Neural progenitor cell (in vitro differentiated cells): ENCODE data around the gene RHNO1. TPM values are rescaled to one million over a fixed set of nuclear protein-coding genes. Genes with fewer than 3 reads are reported as not detected.

ENCODE experiments used
- DNase-seq: peaks from one replicate; pipeline ENCODE4 v3.0.0-alpha.2; 2016; ENCODE audit warnings: low spot score
- H2AFZ ChIP-seq: fragments of 200-600 bp; sonication (generic); replicated peaks from 2 replicates; pipeline ENCODE4 v1.6.1; 2016; ENCODE audit warnings: antibody characterized with exemption
- H3F3A ChIP-seq: fragments of 200-600 bp; sonication (generic); 2 replicates; pipeline ENCODE4 v1.6.1; 2016; ENCODE audit warnings: antibody characterized with exemption, low read depth
- H3K27ac ChIP-seq: fragments of 200-600 bp; sonication (generic); 2 replicates; pipeline ENCODE4 v1.5.1; 2016; ENCODE audit warnings: mild to moderate bottlenecking
- H3K27me3 ChIP-seq: fragments of 200-600 bp; sonication (generic); 2 replicates; pipeline ENCODE4 v1.6.1; 2016; ENCODE audit warnings: mild to moderate bottlenecking, moderate library complexity
- H3K36me3 ChIP-seq: fragments of 200-600 bp; sonication (generic); 2 replicates; pipeline ENCODE4 v1.5.1; 2016
- H3K4me1 ChIP-seq: fragments of 200-600 bp; sonication (generic); 2 replicates; pipeline ENCODE4 v1.6.1; 2016; ENCODE audit warnings: mixed run types
- H3K4me2 ChIP-seq: fragments of 200-600 bp; sonication (generic); 2 replicates; pipeline ENCODE4 v1.6.1; 2016
- H3K4me3 ChIP-seq: fragments of 200-600 bp; sonication (generic); 2 replicates; pipeline ENCODE4 v1.5.1; 2016
- H3K79me2 ChIP-seq: fragments of 200-600 bp; sonication (generic); 2 replicates; pipeline ENCODE4 v1.6.1; 2016; ENCODE audit warnings: low read depth
- H3K9ac ChIP-seq: fragments of 200-600 bp; sonication (generic); 2 replicates; pipeline ENCODE4 v1.6.1; 2016
- H3K9me3 ChIP-seq: fragments of 200-600 bp; sonication (generic); 2 replicates; pipeline ENCODE4 v1.5.1; 2016; ENCODE audit warnings: low read depth
- H4K20me1 ChIP-seq: fragments of 200-600 bp; sonication (generic); 2 replicates; pipeline ENCODE4 v1.6.1; 2016; ENCODE audit warnings: low read depth
- H3K27ac Mint-ChIP-seq: 3 replicates; pipeline ENCODE4 v1.8.0; 2021; ENCODE audit warnings: mixed read lengths
- H3K27me3 Mint-ChIP-seq: 2 replicates; pipeline ENCODE4 v1.8.0; 2022; ENCODE audit warnings: low read depth, mild to moderate bottlenecking, inconsistent platforms, moderate library complexity, mixed read lengths; ENCODE audit not compliant: insufficient read depth
- H3K36me3 Mint-ChIP-seq: 3 replicates; pipeline ENCODE4 v1.8.0; 2021; ENCODE audit warnings: mixed read lengths
- H3K4me1 Mint-ChIP-seq: 3 replicates; pipeline ENCODE4 v1.8.0; 2021; ENCODE audit warnings: mixed read lengths
- H3K4me3 Mint-ChIP-seq: 3 replicates; pipeline ENCODE4 v1.8.0; 2021; ENCODE audit warnings: mild to moderate bottlenecking, moderate library complexity, mixed read lengths
- H3K9me3 Mint-ChIP-seq: 3 replicates; pipeline ENCODE4 v1.8.0; 2020; ENCODE audit warnings: mixed read lengths
- CTCF ChIP-seq: fragments of 200-600 bp; sonication (generic); IDR thresholded peaks from 2 replicates; pipeline ENCODE4 v1.5.1; 2017; ENCODE audit warnings: antibody characterized with exemption, mild to moderate bottlenecking
- EZH2 ChIP-seq: fragments of 200-600 bp; sonication (generic); IDR thresholded peaks from 2 replicates; pipeline ENCODE4 v1.6.1; 2017; ENCODE audit warnings: antibody characterized with exemption, mild to moderate bottlenecking, moderate library complexity
- EZH2phosphoT487 ChIP-seq: fragments of 200-600 bp; sonication (generic); IDR thresholded peaks from 2 replicates; pipeline ENCODE4 v1.6.1; 2017; ENCODE audit warnings: antibody characterized with exemption
- total RNA-seq: library from RNA; depleted of rRNA; stranded (reverse); fragments of >200 nt; gene quantifications from 2 replicates; pipeline ENCODE4 v1.2.3, GENCODE V29; 2015; ENCODE audit warnings: low replicate concordance

Gene RHNO1
- total RNA-seq, 1 donor from 2014 or later = 140 TPM

GRCh38 chr12:2857576-2857975 is 19.4 kb upstream of the RHNO1 start:
- Histone ChIP-seq H2AFZ (no peak overlapping the region), H3K4me1 (peaks cover 25% of the 10 kb centered on the region), H3K27me3 (peaks cover 5% of the 10 kb centered on the region), H4K20me1 (peaks cover 25% of the 10 kb centered on the region), H3K9ac (no peak overlapping the region), H3K4me2 (no peak overlapping the region), H3K79me2 (no peaks in the 10 kb centered on the region), H3F3A (peaks cover 36% of the 10 kb centered on the region), H3K4me3 (no peak overlapping the region), H3K9me3 (no peaks in the 10 kb centered on the region), H3K36me3 (peaks cover 15% of the 10 kb centered on the region), H3K27ac (no peak overlapping the region)
- no peak overlapping the region for H3K27ac Mint-ChIP-seq
- H3K36me3 Mint-ChIP-seq = peaks cover 26% of the 10 kb centered on the region
- H3K9me3 Mint-ChIP-seq = no peaks in the 10 kb centered on the region
- H3K4me3 Mint-ChIP-seq = no peak overlapping the region
- TF ChIP-seq CTCF = no peak
- no peak for TF ChIP-seq EZH2
- TF ChIP-seq EZH2phosphoT487 = no peak
- no peak for DNase-seq
- peaks cover 20% of the 10 kb centered on the region for H3K4me1 Mint-ChIP-seq
- H3K27me3 Mint-ChIP-seq = peaks cover 11% of the 10 kb centered on the region

- Histone ChIP-seq H3K79me2 (no peaks in the 10 kb centered on the region), H3K36me3 (peaks cover 15% of the 10 kb centered on the region), H3F3A (peaks cover 36% of the 10 kb centered on the region), H3K9me3 (no peaks in the 10 kb centered on the region), H2AFZ (no peak overlapping the region), H3K27me3 (peaks cover 5% of the 10 kb centered on the region), H3K4me1 (peaks cover 25% of the 10 kb centered on the region), H3K4me3 (no peak overlapping the region), H4K20me1 (peaks cover 25% of the 10 kb centered on the region), H3K27ac (peak overlapping the region; percentile 27), H3K9ac (no peak overlapping the region), H3K4me2 (no peak overlapping the region)
- Mint-ChIP-seq H3K27ac (no peak overlapping the region), H3K4me3 (no peak overlapping the region), H3K36me3 (peaks cover 32% of the 10 kb centered on the region), H3K27me3 (peaks cover 11% of the 10 kb centered on the region), H3K9me3 (no peaks in the 10 kb centered on the region), H3K4me1 (peaks cover 20% of the 10 kb centered on the region)
- peak; percentile 30 for DNase-seq
- no peak for TF ChIP-seq CTCF
- no peak for TF ChIP-seq EZH2
Measured at GRCh38 chr12:2858334-2858733, 18.7 kb upstream of the RHNO1 start.

- H3K27ac Mint-ChIP-seq = no peak overlapping the region
- no peaks in the 10 kb centered on the region for H3K9me3 Mint-ChIP-seq
- Histone ChIP-seq H3K27me3 (peaks cover 5% of the 10 kb centered on the region), H3K9ac (no peak overlapping the region), H3K27ac (peak overlapping the region; percentile 27), H3K4me1 (peaks cover 25% of the 10 kb centered on the region), H3K36me3 (peaks cover 15% of the 10 kb centered on the region), H3F3A (peaks cover 36% of the 10 kb centered on the region), H4K20me1 (peaks cover 25% of the 10 kb centered on the region), H3K79me2 (no peaks in the 10 kb centered on the region), H3K4me2 (no peak overlapping the region), H2AFZ (no peak overlapping the region), H3K4me3 (no peak overlapping the region), H3K9me3 (no peaks in the 10 kb centered on the region)
- DNase-seq = no peak
- TF ChIP-seq EZH2phosphoT487 = no peak
- TF ChIP-seq EZH2 = no peak
- no peak for TF ChIP-seq CTCF
- peaks cover 34% of the 10 kb centered on the region for H3K36me3 Mint-ChIP-seq
- no peak overlapping the region for H3K4me3 Mint-ChIP-seq
- H3K4me1 Mint-ChIP-seq = peaks cover 17% of the 10 kb centered on the region
- peaks cover 9% of the 10 kb centered on the region for H3K27me3 Mint-ChIP-seq
Measured at GRCh38 chr12:2858944-2859421, 18.0 kb upstream of the RHNO1 start.
